H1 (cell line): ENCODE measurements around the gene ILKAP. TPM values are rescaled to one million over a fixed set of nuclear protein-coding genes. Genes with fewer than 3 reads are reported as not detected.

ENCODE experiments used
- RXRA ChIP-seq: IDR thresholded peaks from 2 replicates; pipeline ENCODE4 v1.6.1; 2011; ENCODE audit warnings: low read depth, mild to moderate bottlenecking, low read length, moderate library complexity; ENCODE audit not compliant: insufficient read depth
- TAF7 ChIP-seq: optimal IDR thresholded peaks from 2 replicates; pipeline ENCODE3; 2011; ENCODE audit warnings: low read depth, mild to moderate bottlenecking, inconsistent platforms, low read length, moderate library complexity, borderline replicate concordance
- polyA plus RNA-seq, 7 experiments: library from polyadenylated mRNA; depleted of rRNA in 3 of 7; stranded (reverse) in 5 of 7; unstranded in 2 of 7; fragments of >200 nt in 5 of 7; fragments of 200-250 nt in 2 of 7; gene quantifications; 1 replicate in 5 of 7; 2 replicates in 1 of 7; 4 replicates in 1 of 7; pipeline versions ENCODE4 v1.2.1 to v1.2.3, GENCODE V29; 2011 to 2013; ENCODE audit warnings: missing spikeins in 2 of 7, mixed read lengths in 2 of 7
- total RNA-seq: library from RNA; stranded (reverse); fragmentation: NEBNext Ultra II Directional; extraction: Animal tissue kit (Norgen Biotek cat#: 25700); gene quantifications from 2 replicates; pipeline ENCODE4 v1.2.1, GENCODE V29; 2021

Gene ILKAP
- total and polyA plus RNA-seq, 2 of the 8 experiments (the other 6 are each of a cell fraction or from before 2014, with no cell fraction given), result 23.5 to 33.8 TPM

GRCh38 chr2:238187618-238188548 is 15.6 kb downstream of the ILKAP start (continued):
- TF ChIP-seq TAF7 (no peak), RXRA (no peak)
